ENCODE data around the gene PTGS2.

DNA sequence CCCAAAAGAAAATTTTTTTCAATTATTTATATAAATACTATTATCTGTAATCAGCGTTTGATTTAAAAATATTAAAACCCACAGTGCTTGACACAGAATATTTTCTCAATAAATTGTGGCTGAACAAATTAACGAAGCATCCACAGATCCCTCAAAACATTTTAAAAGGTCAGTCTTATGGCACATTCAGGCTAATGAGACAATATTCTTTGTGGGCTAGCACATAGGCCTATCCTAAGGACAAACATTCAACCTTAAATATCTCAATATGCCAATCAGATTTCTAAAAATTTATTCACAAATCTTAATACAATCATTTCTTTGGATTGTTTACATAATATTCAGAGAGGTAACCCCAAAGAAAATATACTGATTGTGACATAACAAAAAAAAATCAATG is 8.1 kb downstream of the PTGS2 start:
- TF ChIP-seq, protein P1, sequence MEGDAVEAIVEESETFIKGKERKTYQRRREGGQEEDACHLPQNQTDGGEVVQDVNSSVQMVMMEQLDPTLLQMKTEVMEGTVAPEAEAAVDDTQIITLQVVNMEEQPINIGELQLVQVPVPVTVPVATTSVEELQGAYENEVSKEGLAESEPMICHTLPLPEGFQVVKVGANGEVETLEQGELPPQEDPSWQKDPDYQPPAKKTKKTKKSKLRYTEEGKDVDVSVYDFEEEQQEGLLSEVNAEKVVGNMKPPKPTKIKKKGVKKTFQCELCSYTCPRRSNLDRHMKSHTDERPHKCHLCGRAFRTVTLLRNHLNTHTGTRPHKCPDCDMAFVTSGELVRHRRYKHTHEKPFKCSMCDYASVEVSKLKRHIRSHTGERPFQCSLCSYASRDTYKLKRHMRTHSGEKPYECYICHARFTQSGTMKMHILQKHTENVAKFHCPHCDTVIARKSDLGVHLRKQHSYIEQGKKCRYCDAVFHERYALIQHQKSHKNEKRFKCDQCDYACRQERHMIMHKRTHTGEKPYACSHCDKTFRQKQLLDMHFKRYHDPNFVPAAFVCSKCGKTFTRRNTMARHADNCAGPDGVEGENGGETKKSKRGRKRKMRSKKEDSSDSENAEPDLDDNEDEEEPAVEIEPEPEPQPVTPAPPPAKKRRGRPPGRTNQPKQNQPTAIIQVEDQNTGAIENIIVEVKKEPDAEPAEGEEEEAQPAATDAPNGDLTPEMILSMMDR (IDR thresholded peaks at IDR 0.05; ENCODE audit: insufficient read depth, low read length) = no peak
- TF ChIP-seq POLR2AphosphoS5 (IDR thresholded peaks at IDR 0.05; ENCODE audit: low read depth) = no peak
- TF ChIP-seq, protein P2, sequence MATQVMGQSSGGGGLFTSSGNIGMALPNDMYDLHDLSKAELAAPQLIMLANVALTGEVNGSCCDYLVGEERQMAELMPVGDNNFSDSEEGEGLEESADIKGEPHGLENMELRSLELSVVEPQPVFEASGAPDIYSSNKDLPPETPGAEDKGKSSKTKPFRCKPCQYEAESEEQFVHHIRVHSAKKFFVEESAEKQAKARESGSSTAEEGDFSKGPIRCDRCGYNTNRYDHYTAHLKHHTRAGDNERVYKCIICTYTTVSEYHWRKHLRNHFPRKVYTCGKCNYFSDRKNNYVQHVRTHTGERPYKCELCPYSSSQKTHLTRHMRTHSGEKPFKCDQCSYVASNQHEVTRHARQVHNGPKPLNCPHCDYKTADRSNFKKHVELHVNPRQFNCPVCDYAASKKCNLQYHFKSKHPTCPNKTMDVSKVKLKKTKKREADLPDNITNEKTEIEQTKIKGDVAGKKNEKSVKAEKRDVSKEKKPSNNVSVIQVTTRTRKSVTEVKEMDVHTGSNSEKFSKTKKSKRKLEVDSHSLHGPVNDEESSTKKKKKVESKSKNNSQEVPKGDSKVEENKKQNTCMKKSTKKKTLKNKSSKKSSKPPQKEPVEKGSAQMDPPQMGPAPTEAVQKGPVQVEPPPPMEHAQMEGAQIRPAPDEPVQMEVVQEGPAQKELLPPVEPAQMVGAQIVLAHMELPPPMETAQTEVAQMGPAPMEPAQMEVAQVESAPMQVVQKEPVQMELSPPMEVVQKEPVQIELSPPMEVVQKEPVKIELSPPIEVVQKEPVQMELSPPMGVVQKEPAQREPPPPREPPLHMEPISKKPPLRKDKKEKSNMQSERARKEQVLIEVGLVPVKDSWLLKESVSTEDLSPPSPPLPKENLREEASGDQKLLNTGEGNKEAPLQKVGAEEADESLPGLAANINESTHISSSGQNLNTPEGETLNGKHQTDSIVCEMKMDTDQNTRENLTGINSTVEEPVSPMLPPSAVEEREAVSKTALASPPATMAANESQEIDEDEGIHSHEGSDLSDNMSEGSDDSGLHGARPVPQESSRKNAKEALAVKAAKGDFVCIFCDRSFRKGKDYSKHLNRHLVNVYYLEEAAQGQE (IDR thresholded peaks at IDR 0.05; ENCODE audit: insufficient replicate concordance, low read depth) = no peak
- no peak for TF ChIP-seq GABPA (IDR thresholded peaks at IDR 0.05; ENCODE audit: low read depth)

Measured in HL-60 (cell line).